Activated CD8-positive, alpha-beta memory T cell treated with anti-CD3 and anti-CD28 coated beads, Interleukin-2, amount 50 U/mL, for 4 hours (primary cell): ENCODE data around the gene GATAD2A.

Source experiments
- DNase-seq: peaks from one replicate; pipeline ENCODE4 v3.0.0-alpha.2; 2020

The GATAD2A gene

DNA sequence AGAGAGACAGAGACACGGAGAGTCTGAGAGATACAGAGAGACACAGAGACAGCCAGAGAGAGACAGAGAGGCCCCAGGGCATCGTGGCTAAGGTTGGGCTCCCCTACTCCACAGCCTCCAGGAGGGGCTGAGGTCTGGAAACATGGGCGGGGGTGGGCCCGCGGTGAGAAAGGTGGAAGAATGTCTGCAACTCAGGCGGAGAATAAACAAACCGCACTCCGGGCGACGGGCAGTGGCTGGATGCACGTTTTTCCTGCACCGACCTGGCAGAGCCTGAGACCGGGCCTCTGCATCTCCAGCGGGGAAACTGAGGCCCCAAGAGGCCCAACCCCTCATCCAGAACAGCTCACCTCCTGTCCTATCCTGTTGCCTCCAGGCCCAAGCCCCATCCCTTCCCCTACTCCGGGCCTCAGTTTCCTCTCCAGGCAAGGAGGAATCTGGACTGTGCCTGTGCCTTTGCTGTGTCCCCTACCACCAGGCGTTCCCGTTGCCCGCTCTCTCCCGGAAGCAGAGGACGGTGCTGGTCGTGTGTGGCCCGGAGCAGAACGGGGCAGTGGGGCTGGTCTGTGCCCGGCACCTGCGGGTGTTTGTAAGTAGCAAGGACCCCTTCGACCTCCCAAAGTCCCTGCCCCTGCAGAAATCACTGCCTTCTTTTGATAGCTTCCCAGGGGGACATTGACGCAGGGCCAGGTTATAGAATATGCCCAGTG is 129.2 kb downstream of the GATAD2A start:
- DNase-seq = no peak

DNA sequence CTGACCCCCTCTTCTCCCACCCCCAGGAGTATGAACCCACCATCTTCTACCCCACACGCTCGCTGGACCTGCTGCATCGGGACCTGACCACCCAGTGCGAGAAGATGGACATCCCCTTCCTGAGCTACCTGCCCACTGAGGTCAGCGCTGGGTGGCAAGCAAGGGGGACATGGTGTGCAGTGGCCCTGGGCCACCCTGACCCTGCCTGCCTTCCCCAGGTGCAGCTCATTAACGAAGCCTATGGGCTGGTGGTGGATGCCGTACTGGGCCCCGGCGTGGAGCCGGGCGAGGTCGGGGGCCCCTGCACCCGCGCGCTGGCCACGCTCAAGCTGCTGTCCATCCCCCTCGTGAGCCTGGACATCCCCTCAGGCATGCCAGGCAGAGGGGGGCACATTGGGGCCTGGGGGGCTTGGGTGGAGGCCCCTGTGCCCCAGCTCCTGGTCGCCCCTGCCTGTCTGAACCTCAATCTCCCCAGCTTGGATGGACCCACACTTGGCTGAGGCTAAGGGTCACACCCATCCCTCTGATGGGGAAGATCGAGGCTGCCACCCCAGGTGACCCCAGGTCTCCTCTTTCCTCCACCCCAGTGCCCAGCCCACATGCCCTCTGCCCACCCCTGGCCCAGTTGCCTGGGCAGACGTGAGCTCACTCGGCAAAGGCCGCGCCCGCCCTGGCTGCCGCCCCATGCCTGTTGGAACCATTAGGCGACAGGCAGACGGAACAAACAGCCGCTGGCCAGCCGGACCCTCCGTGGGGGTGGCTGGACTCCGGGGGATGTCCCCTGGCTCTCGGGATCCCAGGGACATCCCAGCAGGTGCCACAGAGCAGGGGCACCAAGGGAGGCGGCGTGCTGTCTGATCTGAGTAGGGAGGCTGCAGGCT is 130.1 kb downstream of the GATAD2A start:
- no peak for DNase-seq

DNA sequence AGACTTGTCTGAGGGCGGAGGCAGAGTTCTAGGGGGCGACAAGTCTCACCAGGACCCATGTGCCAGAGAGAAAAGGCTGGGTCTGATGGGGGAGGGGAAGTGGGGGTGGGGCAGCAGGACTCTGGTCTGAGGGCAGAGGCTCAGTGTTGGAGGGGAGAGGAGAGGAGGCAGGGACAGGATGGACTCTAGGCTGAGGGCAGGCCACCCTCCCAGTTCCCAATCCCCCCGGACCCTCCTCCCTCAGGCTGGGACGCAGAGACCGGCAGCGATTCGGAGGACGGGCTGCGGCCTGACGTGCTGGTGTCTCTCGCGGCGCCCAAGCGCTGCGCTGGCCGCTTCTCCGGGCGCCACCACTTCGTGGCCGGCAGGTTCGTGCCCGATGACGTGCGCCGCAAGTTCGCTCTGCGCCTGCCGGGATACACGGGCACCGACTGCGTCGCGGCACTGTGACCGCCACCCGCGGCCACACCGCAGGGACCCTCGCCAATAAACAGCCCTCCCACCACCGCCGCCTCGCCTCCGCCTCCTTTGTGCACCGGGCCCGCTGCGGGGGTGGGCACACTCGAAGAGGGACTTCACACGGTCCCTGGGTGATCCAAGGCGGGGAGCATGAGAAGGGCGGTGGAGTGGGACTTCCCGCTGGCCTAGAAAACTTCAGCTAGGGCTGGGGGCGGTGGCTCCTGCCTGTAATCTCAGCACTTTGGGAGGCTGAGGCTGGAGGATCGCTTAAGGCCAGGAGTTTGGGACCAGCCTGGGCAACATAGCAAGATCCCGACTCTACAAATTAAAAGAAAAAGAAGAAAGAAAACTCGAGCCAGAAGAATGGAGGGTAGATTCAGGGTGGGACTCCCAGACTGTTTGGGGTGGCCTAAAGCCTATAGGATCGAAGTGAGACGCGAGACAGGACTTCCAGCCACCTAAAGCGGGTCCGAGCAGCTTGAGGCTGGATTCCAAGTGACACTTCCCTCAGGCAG is 131.9 kb downstream of the GATAD2A start:
- DNase-seq = peak; percentile 46

DNA sequence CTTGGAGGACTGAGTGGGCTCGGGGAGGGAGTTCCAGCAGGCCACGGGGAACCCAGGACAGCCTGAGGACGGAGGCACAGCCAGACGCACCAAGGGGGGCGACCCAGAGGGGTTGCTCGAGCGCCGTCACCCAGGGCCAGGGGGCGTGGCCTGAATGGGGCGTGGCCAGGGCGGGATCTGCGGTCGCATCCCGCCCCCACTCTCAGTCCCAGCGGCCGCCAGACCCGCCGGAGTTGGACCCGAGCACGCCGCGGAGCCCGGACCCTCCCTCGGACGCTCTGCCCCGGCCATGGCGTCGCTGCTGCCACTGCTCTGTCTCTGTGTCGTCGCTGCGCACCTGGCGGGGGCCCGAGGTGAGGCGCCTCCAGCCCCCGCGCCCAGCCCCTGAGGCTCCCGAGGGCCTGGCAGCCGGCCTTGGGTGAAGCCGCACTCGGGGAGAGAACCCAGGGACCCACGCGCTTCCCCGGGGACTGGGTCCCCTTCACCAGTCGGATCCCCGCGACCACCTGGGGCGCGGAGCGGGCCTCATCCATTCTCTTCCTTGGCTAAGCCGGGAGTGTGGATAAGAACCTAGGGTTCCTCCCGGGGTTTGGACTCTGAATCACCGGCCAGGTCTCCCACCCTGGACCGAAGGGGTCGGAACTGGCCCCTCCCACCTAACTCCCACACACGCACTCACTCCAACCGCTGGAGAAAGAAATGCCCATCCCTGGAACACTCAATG is 132.7 kb downstream of the GATAD2A start, which contains the start of gene CILP2:
Gene CILP2, plus strand, starts transcription at position 205 of the 724 bp plus-strand sequence. Its CDS starts 85 bp downstream, at position 290.
- DNase-seq = peak; percentile 59

DNA sequence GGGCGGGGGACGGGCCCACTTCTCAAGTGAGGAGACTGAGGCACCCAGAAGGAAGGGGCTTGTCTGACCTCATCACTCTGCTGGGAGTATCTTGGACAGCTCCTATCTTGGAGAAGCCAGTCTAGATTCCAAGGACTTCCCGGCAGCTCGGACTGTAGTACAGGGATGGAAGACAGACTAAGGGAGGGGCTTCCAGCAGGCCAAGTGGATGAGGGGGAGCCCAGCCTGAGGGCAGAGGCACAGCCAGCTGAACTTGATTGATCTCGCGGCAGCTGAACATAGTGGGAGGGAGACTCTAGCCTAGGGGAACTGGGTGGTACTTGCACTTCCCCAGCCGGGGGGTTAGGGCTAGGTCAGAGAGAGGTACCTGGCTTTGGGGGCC is 133.3 kb downstream of the GATAD2A start:
- no peak for DNase-seq

DNA sequence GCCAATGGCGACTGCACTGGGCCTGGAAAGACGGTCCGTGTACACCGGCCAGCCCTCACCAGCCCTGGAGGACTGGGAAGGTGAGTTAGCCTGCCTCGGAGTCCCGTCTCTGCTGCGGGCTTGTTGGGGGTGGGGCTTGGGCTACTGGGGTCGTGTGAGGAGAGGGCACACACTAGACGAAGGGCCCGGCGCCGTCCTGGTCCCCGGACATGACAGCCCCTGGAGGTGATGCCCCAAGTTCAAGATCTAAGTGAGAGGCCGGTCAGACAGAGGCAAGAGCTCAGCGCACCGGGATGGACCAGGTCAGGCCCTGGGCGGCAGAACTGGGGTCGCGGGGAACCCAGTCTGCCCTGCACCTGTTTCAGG is 134.2 kb downstream of the GATAD2A start:
- DNase-seq = no peak

DNA sequence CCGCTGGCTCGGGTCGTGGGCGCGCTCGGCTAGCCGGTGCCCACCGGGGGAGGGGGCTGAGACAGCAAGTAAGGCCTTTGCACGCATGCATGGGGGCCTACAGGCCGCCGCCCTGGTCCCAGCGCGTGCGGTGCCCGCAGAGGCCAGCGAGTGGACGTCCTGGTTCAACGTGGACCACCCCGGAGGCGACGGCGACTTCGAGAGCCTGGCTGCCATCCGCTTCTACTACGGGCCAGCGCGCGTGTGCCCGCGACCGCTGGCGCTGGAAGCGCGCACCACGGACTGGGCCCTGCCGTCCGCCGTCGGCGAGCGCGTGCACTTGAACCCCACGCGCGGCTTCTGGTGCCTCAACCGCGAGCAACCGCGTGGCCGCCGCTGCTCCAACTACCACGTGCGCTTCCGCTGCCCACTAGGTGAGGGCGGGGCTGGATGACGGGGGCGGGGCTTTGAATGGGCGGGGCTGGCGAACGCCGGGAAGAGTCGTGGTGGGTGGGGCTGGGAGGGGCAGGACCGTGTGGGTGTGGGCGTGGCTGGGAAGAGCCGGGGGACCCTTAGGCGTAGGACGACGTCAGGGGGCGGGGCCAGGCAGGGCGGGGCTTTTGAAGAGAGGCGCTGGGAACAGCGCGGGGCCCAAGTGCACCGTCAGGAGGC is 134.7 kb downstream of the GATAD2A start:
- peak; percentile 73 for DNase-seq

DNA sequence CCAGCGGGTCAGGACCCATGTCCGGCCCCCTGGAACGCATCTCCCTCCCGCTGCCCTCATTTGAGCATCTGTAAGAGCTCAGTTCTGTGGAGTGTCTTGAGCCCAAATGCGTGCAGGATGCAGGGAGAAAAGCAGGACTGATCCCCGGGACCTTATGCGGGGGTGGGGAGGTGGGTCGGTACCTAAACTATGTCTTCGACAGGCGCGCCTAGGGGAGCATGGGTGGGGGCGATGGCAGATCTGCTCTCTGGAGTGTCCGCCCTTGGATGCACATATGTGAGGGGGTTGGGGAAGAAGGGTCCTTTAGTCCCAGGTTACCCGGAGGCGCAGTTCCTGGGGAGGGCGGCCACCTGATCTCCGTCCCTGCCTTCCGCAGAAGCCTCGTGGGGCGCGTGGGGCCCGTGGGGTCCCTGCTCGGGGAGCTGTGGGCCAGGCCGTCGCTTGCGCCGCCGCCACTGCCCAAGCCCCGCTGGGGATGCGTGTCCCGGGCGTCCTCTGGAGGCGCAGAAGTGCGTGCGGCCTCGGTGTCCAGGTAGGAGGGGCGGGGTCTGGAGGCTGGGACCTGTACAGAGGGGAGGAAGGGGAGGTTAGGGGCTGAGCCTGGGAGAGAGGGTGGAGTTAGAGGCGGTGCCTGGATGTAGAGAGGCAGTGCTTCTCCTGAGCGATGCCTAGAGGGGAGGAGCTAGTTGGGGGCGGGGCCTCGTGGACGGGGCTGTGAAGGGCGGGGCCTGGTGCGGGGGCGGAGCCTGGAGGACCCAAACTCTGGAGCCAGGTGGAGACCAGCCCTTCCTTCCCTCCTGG is 135.4 kb downstream of the GATAD2A start:
- DNase-seq = peak; percentile 68

DNA sequence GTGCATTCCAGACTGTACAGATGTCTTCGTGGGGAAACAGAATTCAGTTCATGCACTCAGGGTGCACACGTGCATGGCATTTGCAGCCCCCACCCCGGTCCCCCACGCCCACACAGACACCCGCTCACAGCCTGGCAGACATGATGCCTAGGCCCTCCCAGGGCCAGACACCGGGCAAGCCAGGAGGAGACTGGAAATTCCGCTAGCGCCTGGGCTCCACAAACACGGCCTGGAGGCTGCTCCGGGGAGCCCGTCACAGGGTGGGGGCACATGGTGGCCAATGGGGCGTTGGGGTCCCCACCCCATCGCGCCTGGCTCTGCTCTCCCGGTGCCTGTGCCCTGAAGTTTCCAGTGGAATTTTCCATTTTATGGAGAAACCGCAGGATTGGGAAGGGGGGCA is 136.1 kb downstream of the GATAD2A start:
- DNase-seq = no peak

DNA sequence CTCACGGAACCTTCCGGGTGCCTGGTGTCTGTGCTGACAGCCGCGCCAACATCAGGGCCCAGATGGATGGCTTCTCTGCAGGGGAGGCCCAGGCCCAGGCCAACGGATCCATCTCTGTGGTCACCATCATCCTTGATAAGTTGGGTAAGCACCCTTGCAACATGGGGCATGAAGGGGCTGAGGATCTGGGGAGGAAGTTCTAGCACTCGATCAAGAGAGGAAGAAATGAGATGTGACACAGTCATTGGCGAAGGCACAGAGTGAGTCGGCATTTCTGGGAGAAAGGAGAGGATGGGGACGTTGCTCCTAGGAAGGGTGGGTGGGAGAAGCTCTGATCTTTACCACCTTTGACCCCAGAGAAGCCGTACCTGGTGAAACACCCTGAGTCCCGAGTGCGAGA is 137.0 kb downstream of the GATAD2A start:
- DNase-seq = no peak

DNA sequence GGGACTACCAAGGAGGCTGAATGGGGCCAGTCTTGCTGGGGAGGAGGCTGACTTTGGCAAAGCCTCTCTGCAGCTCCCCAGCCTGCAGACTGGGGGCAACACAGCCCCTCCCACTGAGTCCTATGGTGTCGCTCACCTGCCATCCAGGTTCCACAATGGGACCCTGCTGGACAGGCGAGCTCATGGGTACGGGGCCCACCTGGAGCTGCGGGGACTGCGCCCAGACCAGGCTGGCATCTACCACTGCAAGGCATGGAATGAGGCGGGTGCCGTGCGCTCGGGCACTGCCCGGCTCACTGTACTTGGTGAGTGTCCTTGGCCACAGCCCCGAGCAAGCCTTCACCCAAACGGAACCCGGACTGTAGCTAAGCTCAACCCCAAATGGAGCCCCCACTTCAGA is 137.6 kb downstream of the GATAD2A start:
- DNase-seq = no peak

DNA sequence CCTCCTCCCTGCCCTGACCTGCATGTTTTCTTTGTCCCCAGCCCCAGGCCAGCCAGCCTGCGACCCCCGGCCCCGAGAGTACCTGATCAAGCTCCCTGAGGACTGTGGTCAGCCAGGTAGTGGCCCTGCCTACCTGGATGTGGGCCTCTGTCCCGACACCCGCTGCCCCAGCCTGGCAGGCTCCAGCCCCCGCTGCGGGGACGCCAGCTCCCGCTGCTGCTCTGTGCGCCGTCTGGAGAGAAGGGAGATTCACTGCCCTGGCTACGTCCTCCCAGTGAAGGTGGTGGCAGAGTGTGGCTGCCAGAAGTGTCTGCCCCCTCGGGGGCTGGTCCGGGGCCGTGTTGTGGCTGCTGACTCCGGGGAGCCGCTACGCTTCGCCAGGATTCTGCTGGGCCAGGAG is 138.2 kb downstream of the GATAD2A start:
- DNase-seq = no peak

DNA sequence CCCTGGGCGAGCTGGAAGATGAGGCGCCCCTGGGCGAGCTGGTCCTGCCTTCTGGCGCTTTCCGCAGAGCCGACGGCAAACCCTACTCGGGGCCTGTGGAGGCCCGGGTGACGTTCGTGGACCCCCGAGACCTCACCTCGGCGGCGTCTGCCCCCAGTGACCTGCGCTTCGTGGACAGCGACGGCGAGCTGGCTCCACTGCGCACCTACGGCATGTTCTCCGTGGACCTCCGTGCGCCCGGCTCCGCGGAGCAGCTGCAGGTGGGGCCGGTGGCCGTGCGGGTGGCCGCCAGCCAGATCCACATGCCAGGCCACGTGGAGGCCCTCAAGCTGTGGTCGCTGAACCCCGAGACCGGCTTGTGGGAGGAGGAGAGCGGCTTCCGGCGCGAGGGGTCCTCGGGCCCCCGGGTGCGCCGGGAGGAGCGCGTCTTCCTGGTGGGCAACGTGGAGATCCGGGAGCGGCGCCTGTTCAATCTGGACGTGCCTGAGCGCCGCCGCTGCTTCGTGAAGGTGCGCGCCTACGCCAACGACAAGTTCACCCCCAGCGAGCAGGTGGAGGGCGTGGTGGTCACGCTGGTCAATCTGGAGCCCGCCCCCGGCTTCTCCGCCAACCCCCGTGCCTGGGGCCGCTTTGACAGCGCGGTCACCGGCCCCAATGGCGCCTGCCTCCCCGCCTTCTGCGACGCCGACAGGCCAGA is 138.9 kb downstream of the GATAD2A start:
- no peak for DNase-seq

DNA sequence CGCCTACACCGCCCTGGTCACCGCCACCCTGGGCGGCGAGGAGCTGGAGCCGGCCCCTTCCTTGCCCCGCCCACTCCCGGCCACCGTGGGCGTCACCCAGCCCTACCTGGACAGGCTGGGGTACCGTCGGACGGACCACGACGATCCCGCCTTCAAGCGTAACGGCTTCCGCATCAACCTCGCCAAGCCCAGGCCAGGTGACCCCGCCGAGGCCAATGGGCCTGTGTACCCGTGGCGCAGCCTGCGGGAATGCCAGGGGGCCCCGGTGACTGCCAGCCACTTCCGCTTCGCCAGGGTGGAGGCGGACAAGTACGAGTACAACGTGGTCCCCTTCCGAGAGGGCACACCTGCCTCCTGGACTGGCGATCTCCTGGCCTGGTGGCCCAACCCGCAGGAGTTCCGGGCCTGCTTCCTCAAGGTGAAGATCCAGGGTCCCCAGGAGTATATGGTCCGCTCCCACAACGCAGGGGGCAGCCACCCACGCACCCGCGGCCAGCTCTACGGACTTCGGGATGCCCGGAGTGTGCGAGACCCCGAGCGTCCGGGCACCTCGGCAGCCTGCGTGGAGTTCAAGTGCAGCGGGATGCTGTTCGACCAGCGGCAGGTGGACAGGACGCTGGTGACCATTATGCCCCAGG is 139.6 kb downstream of the GATAD2A start:
- DNase-seq = no peak

DNA sequence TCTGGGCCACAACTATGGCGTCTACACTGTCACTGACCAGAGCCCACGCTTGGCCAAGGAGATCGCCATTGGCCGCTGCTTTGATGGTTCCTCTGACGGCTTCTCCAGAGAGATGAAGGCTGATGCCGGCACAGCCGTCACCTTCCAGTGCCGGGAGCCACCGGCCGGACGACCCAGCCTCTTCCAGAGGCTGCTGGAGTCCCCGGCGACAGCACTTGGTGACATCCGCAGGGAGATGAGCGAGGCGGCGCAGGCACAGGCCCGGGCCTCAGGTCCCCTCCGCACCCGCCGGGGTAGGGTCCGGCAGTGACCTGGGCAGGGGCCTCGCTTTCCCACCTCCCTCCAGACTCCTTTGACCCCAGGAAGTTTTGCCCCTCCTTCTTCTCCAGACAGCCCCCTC is 140.2 kb downstream of the GATAD2A start:
- no peak for DNase-seq

DNA sequence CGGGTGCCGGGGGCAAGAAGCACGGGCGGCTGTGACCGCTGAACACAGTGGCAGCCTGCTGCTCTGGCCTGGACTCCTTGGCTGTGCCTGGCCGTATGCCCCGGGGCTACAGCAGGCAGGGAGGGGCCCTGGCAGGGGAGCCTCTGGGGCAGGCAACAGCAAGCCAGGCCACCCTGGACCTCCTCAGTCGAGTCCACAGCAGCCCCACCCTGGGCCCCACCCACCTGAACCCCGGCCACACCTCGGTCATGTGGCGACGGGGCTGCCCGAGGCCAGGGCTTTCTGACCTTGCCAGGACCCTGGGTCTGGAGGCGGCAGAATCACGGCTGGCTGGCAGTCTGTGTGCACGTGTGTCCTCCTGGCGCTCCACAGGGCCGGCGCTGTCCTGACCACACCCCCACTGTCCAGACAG is 141.3 kb downstream of the GATAD2A start:
- no peak for DNase-seq

DNA sequence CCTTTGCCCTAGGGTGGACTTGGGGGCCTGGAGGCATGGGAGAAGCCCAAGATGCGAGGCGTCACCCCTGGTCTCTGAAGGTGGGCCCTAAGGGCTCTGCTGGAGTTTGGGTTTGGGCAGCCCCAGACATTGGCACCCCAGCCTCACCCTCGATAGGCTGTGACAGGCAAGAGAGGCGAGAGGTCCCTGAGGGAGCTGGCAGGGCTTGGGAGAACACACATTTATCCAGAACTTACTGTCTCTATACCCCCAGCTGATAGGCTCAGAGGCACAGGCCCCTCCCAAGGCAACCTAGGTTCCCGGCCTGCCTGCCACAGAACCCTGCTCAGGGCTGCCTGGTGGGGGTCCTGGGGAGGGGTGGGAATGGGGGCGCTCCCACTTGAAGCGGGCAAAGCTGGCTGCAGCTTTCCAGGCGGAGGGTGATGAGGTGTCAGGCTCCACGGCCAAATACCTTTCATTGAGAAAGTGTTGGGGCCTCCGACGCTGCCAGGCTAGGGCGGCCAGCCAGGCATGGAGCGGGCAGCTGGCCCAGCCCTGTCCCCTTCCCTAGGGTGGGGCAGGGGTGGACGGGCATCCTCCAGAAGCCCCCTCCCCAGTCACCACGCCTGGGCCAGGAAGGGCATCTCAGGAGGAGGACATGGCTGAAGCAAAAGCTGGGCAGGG is 142.3 kb downstream of the GATAD2A start:
- DNase-seq = no peak

DNA sequence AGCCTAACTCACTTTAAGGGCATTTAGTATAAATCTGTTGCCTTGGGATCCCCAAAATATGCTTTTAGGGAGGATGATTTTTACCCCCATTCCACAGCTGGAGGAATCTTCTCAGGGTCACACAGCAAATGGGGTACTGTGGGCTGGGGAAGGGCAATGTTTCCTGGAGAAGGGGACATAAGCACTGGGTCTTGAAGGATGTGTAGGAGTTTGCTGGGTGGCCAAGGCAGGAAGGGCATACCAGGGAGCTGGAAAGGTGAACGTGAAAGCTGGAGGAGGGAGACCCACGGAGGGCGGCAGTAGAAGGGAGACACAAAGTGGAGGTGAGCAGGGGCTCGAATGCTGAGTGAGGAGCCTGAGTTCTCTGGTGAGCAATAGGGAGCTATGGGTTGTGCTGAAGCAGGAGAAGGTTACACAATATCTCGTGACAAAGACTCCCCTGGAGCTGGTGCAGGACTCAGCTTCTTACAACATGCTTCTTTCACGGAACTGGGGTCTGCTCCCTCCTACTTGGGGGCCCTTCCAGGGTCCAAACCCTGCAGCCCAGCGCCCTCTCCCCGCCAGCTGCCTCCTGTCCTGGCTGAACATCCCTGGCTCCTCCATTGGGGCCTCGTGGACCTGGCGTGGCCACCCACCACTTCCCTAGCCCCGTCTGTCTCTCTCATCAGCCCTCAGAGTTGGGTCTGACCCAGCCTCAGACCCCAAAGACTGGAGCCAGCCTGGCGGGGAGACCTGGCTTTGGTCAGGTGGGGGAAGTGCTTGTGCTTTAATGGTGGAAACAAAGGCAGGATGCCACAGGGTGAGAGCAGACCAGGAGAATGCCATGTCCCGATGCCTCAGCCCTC is 143.7 kb downstream of the GATAD2A start:
- no peak for DNase-seq
